ENCODE results near the gene MGAT5B. TPM values are rescaled to one million over a fixed set of nuclear protein-coding genes. Genes with fewer than 3 reads are reported as not detected.

Gene MGAT5B
- total and polyA plus RNA-seq, 2 donors (not counting 1 experiment from before 2014, with no cell fraction given), result 0.09 to 0.17 TPM

DNA sequence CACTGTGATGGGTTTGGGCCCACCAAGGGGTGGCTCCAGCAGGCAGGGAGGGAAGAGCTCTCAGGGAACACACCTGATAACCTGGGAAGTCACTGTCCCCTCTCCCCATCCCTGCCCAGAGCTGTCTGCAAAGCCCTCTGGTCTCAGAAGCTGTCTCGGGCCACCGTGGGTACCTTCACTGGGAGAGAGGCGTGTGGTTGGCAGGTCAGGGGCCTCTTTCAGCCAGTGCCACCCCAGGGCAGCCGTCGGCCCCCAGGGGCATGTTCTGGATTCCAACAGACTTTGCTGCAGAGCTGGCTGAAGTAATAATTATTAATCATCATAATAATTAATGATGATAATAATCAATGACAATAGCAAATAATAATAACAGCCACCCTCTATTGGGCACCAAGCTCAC lies 21.1 kb downstream of the MGAT5B start:
- Histone ChIP-seq H4K20me1 (ENCODE audit: control insufficient read depth, extremely low read depth, insufficient read depth, low read length) (no peaks in the 10 kb centered on the region), H3K9me3 (ENCODE audit: control insufficient read depth, insufficient read depth, low read depth, low read length) (no peaks in the 10 kb centered on the region), H2AFZ (ENCODE audit: low read length) (no peak overlapping the region), H3K9ac (ENCODE audit: insufficient read depth, low read length) (no peak overlapping the region), H3K4me2 (ENCODE audit: extremely low read depth, insufficient read depth, low read length) (no peak overlapping the region), H3K27ac (ENCODE audit: insufficient read depth, low read length) (no peak overlapping the region), H3K4me3 (replicated peaks in 1 of 4; ENCODE audit: control extremely low read depth in 1 of 4, insufficient read depth in 1 of 4, low read depth in 3 of 4, low read length in 4 of 4) (no peak overlapping the region), H3K36me3 (ENCODE audit: control insufficient read depth, insufficient read depth, low read length) (no peaks in the 10 kb centered on the region), H3K27me3 (ENCODE audit: control insufficient read depth, insufficient read depth, low read length) (no peaks in the 10 kb centered on the region), H3K79me2 (ENCODE audit: control insufficient read depth, insufficient read depth, low read length) (no peaks in the 10 kb centered on the region), H3K4me1 (ENCODE audit: control insufficient read depth, extremely low read depth, insufficient read depth, low read length) (no peaks in the 10 kb centered on the region)
- TF ChIP-seq EZH2 (IDR thresholded peaks at IDR 0.05; ENCODE audit: low read length, missing control alignments) (no peak), CTCF (conservative IDR thresholded peaks at IDR 0.05 in 1 of 2, IDR thresholded peaks at IDR 0.05 in 1 of 2; ENCODE audit: low read depth in 1 of 2, low read length in 2 of 2) (no peak)
- DNase-seq (ENCODE audit: low read depth in 2 of 2), result no peak

DNA sequence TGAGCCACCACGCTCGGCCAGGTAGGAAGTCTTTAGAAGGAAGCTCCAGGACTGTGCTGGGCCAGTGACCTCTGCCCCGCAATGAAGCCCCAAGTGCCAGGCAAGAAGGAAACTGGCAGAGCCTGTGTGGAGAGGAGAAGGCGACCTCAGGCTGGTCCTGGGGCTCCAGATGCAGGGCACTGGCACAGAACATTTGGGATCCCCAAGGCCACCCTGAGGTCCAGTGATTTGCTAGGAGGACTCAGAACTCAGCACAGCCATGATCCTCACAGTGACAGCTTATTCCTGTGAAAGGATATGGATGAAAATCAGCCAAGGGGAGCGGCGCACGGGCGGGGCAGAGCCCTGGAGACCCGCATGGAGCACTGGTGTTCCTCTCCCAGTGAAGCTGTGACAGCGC lies 24.1 kb downstream of the MGAT5B start:
- H3K4me3 ChIP-seq (replicated peaks in 1 of 4; ENCODE audit: control extremely low read depth in 1 of 4, insufficient read depth in 1 of 4, low read depth in 3 of 4, low read length in 4 of 4), result no peak overlapping the region
- H3K4me1 ChIP-seq (ENCODE audit: control insufficient read depth, extremely low read depth, insufficient read depth, low read length), result no peaks in the 10 kb centered on the region
- no peak overlapping the region for H3K4me2 ChIP-seq (ENCODE audit: extremely low read depth, insufficient read depth, low read length)
- no peaks in the 10 kb centered on the region for H3K27me3 ChIP-seq (ENCODE audit: control insufficient read depth, insufficient read depth, low read length)
- TF ChIP-seq CTCF (conservative IDR thresholded peaks at IDR 0.05 in 1 of 2, IDR thresholded peaks at IDR 0.05 in 1 of 2; ENCODE audit: low read depth in 1 of 2, low read length in 2 of 2), result no peak
- TF ChIP-seq EZH2 (IDR thresholded peaks at IDR 0.05; ENCODE audit: low read length, missing control alignments), result no peak
- H3K79me2 ChIP-seq (ENCODE audit: control insufficient read depth, insufficient read depth, low read length), result no peaks in the 10 kb centered on the region
- no peak overlapping the region for H3K9ac ChIP-seq (ENCODE audit: insufficient read depth, low read length)
- no peaks in the 10 kb centered on the region for H4K20me1 ChIP-seq (ENCODE audit: control insufficient read depth, extremely low read depth, insufficient read depth, low read length)
- H2AFZ ChIP-seq (ENCODE audit: low read length), result no peak overlapping the region
- no peaks in the 10 kb centered on the region for H3K9me3 ChIP-seq (ENCODE audit: control insufficient read depth, insufficient read depth, low read depth, low read length)
- DNase-seq (ENCODE audit: low read depth in 2 of 2), result no peak
- no peaks in the 10 kb centered on the region for H3K36me3 ChIP-seq (ENCODE audit: control insufficient read depth, insufficient read depth, low read length)
- H3K27ac ChIP-seq (ENCODE audit: insufficient read depth, low read length), result no peak overlapping the region

DNA sequence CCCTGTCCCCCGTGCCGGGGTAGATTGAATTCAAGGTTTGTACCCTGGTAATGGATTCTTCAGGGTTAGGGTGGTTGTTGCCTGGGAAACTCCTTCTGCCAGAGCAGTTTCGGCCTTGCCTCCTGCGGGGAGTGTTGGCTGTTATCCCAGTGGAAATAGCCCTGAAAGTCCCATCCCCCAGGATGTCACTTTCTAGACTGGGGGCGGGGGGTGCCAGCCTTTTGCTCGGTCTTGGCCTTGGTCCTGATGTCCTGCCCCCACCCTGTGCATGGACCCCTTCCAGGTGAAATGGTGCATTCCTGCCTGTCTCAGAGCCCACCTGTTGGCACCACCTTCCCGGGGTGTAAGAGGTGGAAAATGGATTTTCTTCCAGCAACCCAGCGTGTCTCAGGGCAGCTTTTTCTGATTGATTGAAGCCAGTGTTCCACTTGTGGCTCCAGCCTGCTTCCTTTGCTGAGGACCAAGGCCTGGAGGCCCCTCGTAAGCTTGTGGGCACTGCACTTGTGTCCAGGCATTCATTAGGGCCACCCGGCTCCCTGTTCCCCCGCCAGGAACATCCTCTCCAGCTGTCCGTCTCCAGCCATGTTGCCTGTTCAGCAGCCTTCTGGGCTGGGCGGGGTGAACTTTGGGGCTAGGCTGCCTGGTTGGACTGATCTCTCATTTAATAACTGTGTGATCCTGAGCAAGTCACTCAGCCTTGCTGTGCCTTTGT lies 25.6 kb downstream of the MGAT5B start:
- H4K20me1 ChIP-seq (ENCODE audit: control insufficient read depth, extremely low read depth, insufficient read depth, low read length), result no peaks in the 10 kb centered on the region
- H2AFZ ChIP-seq (ENCODE audit: low read length), result no peak overlapping the region
- H3K36me3 ChIP-seq (ENCODE audit: control insufficient read depth, insufficient read depth, low read length), result no peaks in the 10 kb centered on the region
- H3K27ac ChIP-seq (ENCODE audit: insufficient read depth, low read length), result no peak overlapping the region
- no peaks in the 10 kb centered on the region for H3K27me3 ChIP-seq (ENCODE audit: control insufficient read depth, insufficient read depth, low read length)
- TF ChIP-seq EZH2 (IDR thresholded peaks at IDR 0.05; ENCODE audit: low read length, missing control alignments) (no peak), CTCF (conservative IDR thresholded peaks at IDR 0.05 in 1 of 2, IDR thresholded peaks at IDR 0.05 in 1 of 2; ENCODE audit: low read depth in 1 of 2, low read length in 2 of 2) (no peak)
- H3K9me3 ChIP-seq (ENCODE audit: control insufficient read depth, insufficient read depth, low read depth, low read length), result no peaks in the 10 kb centered on the region
- H3K4me2 ChIP-seq (ENCODE audit: extremely low read depth, insufficient read depth, low read length), result no peak overlapping the region
- no peak overlapping the region for H3K9ac ChIP-seq (ENCODE audit: insufficient read depth, low read length)
- no peaks in the 10 kb centered on the region for H3K4me1 ChIP-seq (ENCODE audit: control insufficient read depth, extremely low read depth, insufficient read depth, low read length)
- H3K79me2 ChIP-seq (ENCODE audit: control insufficient read depth, insufficient read depth, low read length), result no peaks in the 10 kb centered on the region
- H3K4me3 ChIP-seq (replicated peaks in 1 of 4; ENCODE audit: control extremely low read depth in 1 of 4, insufficient read depth in 1 of 4, low read depth in 3 of 4, low read length in 4 of 4), result no peak overlapping the region
- no peak for DNase-seq (ENCODE audit: low read depth in 2 of 2)

All from fibroblast of lung (primary cell).